ENCODE results near the gene MRPL4.

GRCh38 chr19:10259162-10259905 is 7.3 kb downstream of the MRPL4 start:
- TF ChIP-seq CTCF (conservative IDR thresholded peaks at IDR 0.05; ENCODE audit: low read depth, low read length) (peak; percentile 87), EZH2 (IDR thresholded peaks at IDR 0.05; ENCODE audit: borderline replicate concordance, low read depth, low read length, poor library complexity, severe bottlenecking) (no peak)

Measured in A673 (cell line).